ENCODE results near the gene LRP8.

DNA sequence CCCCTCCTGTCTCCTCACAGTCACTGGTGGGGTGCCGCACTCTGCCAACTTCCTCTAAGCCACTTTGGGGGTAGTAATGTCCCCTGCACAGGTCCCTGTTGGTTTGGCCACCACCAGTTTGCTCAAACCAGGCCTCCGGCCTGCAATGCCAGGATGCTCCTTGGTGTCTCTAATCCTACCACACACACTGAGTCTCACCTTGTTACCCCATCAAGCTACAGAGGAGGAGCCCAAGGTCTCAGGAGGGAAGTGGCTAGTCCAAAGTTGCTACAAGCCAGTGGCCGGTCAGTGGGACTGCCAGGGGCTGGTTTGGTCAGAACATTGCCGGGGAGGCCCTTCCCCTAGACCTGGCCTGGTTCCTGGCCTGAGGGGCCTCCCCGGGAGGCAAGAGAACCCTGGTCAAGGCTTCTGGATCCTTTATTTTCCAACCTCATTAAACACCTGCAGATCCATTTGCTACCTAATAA, 21.5 kb upstream of the LRP8 start:
- TF ChIP-seq EZH2 (IDR thresholded peaks at IDR 0.05; ENCODE audit: insufficient read depth, poor library complexity, severe bottlenecking) = no peak
- TF ChIP-seq EZH2phosphoT487 (IDR thresholded peaks at IDR 0.05; ENCODE audit: insufficient read depth, low read depth) = no peak

Data from GM23248 (cell line).